ENCODE measurements around the gene NAP1L4. TPM values are rescaled to one million over a fixed set of nuclear protein-coding genes. Genes with fewer than 3 reads are reported as not detected.

NAP1L4 gene
- total and polyA plus RNA-seq, 2 of the 8 experiments (the other 6 are each of a cell fraction or from before 2014, with no cell fraction given): 75.8 to 194 TPM

DNA sequence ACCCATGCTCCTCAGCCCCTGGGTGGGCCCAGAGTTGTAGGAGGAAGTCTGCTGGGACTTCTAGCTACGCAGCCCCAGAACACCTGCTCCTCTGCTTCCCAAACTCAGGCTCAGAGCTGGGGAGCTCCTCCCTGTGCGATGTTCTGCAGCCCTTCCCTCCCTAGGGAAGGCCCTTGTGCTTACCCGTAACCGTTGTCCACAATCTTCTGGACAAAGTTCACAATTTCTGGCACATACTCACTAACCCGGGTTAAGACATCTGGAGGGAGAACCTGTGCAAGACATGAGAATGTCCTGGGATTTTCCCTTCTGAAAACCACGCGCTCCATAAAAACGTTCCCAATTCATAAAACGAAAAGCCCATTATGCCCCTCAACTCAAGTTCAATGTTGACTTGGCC, 36.7 kb upstream of the NAP1L4 start:
- Histone ChIP-seq H3K56ac (replicated peaks; ENCODE audit: insufficient read length, low read depth, low read length) (no peak overlapping the region), H2BK15ac (ENCODE audit: low read length) (no peak overlapping the region), H2AFZ (ENCODE audit: low read length) (no peak overlapping the region), H3K9ac (replicated peaks in 1 of 4; ENCODE audit: extremely low read depth in 1 of 4, low read depth in 3 of 4, low read length in 3 of 4) (no peak overlapping the region), H3K27me3 (replicated peaks in 1 of 4; ENCODE audit: control insufficient read depth in 3 of 4, extremely low read depth in 1 of 4, insufficient read depth in 3 of 4, low read length in 3 of 4) (no peaks in the 10 kb centered on the region), H2BK12ac (ENCODE audit: low read depth, low read length) (no peak overlapping the region), H3K79me2 (ENCODE audit: control insufficient read depth in 1 of 2, insufficient read depth in 2 of 2, low read length in 2 of 2) (peaks cover 0 to 9% of the 10 kb centered on the region in 2 experiments; a peak in 1 of 4 replicates), H3K36me3 (ENCODE audit: control insufficient read depth in 2 of 4, insufficient read depth in 4 of 4, low read length in 3 of 4) (peaks cover 10 to 76% (median 44%) of the 10 kb centered on the region in 4 experiments), H2BK5ac (ENCODE audit: low read depth, low read length) (no peak overlapping the region), H3K4me1 (replicated peaks in 1 of 4; ENCODE audit: control insufficient read depth in 3 of 4, insufficient read depth in 4 of 4, low read length in 3 of 4) (no peaks in the 10 kb centered on the region; a peak in 1 of 7 replicates), H3K79me1 (ENCODE audit: low read depth, low read length) (peaks cover 3% of the 10 kb centered on the region; the same call in 1 of the 2 replicates), H3K23ac (ENCODE audit: insufficient read length) (no peak overlapping the region), H3K9me3 (ENCODE audit: insufficient read depth in 2 of 2, low read depth in 1 of 2, low read length in 1 of 2) (no peaks in the 10 kb centered on the region), H3K27ac (ENCODE audit: low read depth, low read length) (no peak overlapping the region), H3K14ac (ENCODE audit: insufficient read length) (no peak overlapping the region), H4K20me1 (replicated peaks in 1 of 2; ENCODE audit: control insufficient read depth in 1 of 2, insufficient read depth in 2 of 2, low read length in 2 of 2) (peaks cover 3 to 16% of the 10 kb centered on the region in 2 experiments), H4K8ac (ENCODE audit: extremely low read depth, insufficient read depth, low read length) (no peak overlapping the region), H3K4me2 (ENCODE audit: insufficient read depth in 1 of 2, low read depth in 2 of 2, low read length in 2 of 2) (no peak overlapping the region), H2BK120ac (replicated peaks; ENCODE audit: low read depth, low read length) (no peak overlapping the region), H2AK5ac (ENCODE audit: low read depth, low read length) (no peak overlapping the region), H4K91ac (replicated peaks; ENCODE audit: insufficient read length, low read length) (no peak overlapping the region), H3K23me2 (ENCODE audit: low read depth, low read length) (no peaks in the 10 kb centered on the region), H3K4me3 (ENCODE audit: extremely low read depth in 1 of 4, insufficient read depth in 2 of 4, low read depth in 3 of 4, low read length in 4 of 4) (no peak overlapping the region), H3K4ac (replicated peaks; ENCODE audit: insufficient read length, low read depth, low read length) (no peak overlapping the region), H3K18ac (ENCODE audit: extremely low read depth, low read length) (no peak overlapping the region), H4K5ac (ENCODE audit: insufficient read length, low read depth, low read length) (no peak overlapping the region), H2BK20ac (ENCODE audit: low read length) (no peak overlapping the region)
- ChIA-PET CTCF (ENCODE audit: partially characterized antibody) (interaction anchor here (0.6 to 1.5 kb wide), 5 partner anchors 9 to 63 kb away, joined by 3 to 5 read pairs (median 4); no protein-coding TSS in a partner anchor), POLR2A (ENCODE audit: partially characterized antibody) (no interaction called here)
- WGBS, 2 experiments (ENCODE audit: extremely low coverage in 1 of 2, insufficient coverage in 1 of 2, insufficient read length in 1 of 2, insufficient replicate concordance in 2 of 2, low coverage in 1 of 2, low lambda C conversion rate in 2 of 2, missing lambda C conversion rate in 1 of 2): 95% methylated on average over 9 of the region's 9 CpGs; no CpG with 5 or more reads in 1 of the 2 experiments
- DNase-seq (ENCODE audit: low read depth in 1 of 2, low spot score in 2 of 2) (no peak), FAIRE-seq (no peak)
- TF ChIP-seq, protein P1, sequence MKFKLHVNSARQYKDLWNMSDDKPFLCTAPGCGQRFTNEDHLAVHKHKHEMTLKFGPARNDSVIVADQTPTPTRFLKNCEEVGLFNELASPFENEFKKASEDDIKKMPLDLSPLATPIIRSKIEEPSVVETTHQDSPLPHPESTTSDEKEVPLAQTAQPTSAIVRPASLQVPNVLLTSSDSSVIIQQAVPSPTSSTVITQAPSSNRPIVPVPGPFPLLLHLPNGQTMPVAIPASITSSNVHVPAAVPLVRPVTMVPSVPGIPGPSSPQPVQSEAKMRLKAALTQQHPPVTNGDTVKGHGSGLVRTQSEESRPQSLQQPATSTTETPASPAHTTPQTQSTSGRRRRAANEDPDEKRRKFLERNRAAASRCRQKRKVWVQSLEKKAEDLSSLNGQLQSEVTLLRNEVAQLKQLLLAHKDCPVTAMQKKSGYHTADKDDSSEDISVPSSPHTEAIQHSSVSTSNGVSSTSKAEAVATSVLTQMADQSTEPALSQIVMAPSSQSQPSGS (IDR thresholded peaks at IDR 0.05; ENCODE audit: low read length): no peak
- TF ChIP-seq GABPA (IDR thresholded peaks at IDR 0.05; ENCODE audit: borderline replicate concordance, insufficient read depth, low read length) (no peak), KDM5A (IDR thresholded peaks at IDR 0.05; ENCODE audit: low read length) (no peak), TEAD4 (IDR thresholded peaks at IDR 0.05; ENCODE audit: low read depth, low read length) (no peak)

Measured in H1 (cell line).